Sigmoid colon (tissue), 7 donors: Measurements from ENCODE around the gene KDM1B. TPM values are rescaled to one million over a fixed set of nuclear protein-coding genes. Genes with fewer than 3 reads are reported as not detected.

Source experiments
- DNase-seq: peaks from one replicate; pipeline ENCODE4 v3.0.0-alpha.2; 2019
- H3K27ac ChIP-seq, 4 donors: fragments of 200-600 bp; sonication (generic); one replicate each; pipeline ENCODE4 v1.5.1; 2016 to 2019; ENCODE audit warnings: mild to moderate bottlenecking in 1 of 4
- H3K27me3 ChIP-seq, 3 donors: fragments of 200-600 bp; sonication (generic); one replicate each; pipeline ENCODE4 v1.5.1; 2019; ENCODE audit warnings: mild to moderate bottlenecking in 1 of 3
- H3K36me3 ChIP-seq, 4 donors: fragments of 200-600 bp; sonication (generic); one replicate each; pipeline ENCODE4 v1.5.1; 2016 to 2019
- H3K4me1 ChIP-seq, 4 donors: fragments of 200-600 bp; sonication (generic); one replicate each; pipeline ENCODE4 v1.5.1; 2017 to 2019
- H3K4me3 ChIP-seq, 4 donors: fragments of 200-600 bp; sonication (generic); one replicate each; pipeline ENCODE4 v1.5.1; 2017 to 2019; ENCODE audit warnings: mild to moderate bottlenecking in 2 of 4, moderate library complexity in 1 of 4
- H3K9me3 ChIP-seq, 4 donors: fragments of 200-600 bp in 3 of 4; sonication (generic) in 3 of 4; one replicate each; pipeline versions ENCODE4 v1.5.1 to v1.6.1; 2013 to 2019
- CTCF ChIP-seq, 4 experiments: fragments of 450-650 bp in 3 of 4; fragments of 200-600 bp in 1 of 4; IDR thresholded peaks; one replicate each; pipeline ENCODE4 v1.5.1; 2016 to 2019; ENCODE audit warnings: antibody characterized with exemption in 4 of 4, mild to moderate bottlenecking in 3 of 4, moderate library complexity in 2 of 4
- EP300 ChIP-seq, 4 donors: sonication (generic); formaldehyde crosslinking; IDR thresholded peaks; one replicate each; pipeline ENCODE4 v1.6.1; 2017; ENCODE audit warnings: antibody characterized with exemption in 4 of 4
- POLR2A ChIP-seq, 2 donors: fragments of 450-650 bp; IDR thresholded peaks; one replicate each; pipeline ENCODE4 v1.6.1; 2016; ENCODE audit warnings: antibody characterized with exemption in 2 of 2, mild to moderate bottlenecking in 2 of 2, moderate library complexity in 2 of 2
- POLR2AphosphoS5 ChIP-seq, 4 donors: sonication (generic); formaldehyde crosslinking; IDR thresholded peaks; one replicate each; pipeline ENCODE4 v1.6.1; 2017; ENCODE audit warnings: antibody characterized with exemption in 4 of 4
- WGBS, 2 donors: extraction: QIAGEN DNeasy Blood & Tissue Kit; methylation state at CpG; one replicate each; pipeline ENCODE4 v1.1.7; 2013; 5-methylcytosine and 5-hydroxymethylcytosine counted together
- intact Hi-C: fragments of 100-400 bp; cut with DNase I; formaldehyde crosslinking; loops from one replicate; pipeline ENCODE4 v1.15.1; 2023
- polyA plus RNA-seq, 3 donors: library from polyadenylated mRNA; stranded (reverse); fragments of 200-250 nt; gene quantifications; one replicate each; pipeline ENCODE4 v1.2.3, GENCODE V29; 2013
- total RNA-seq, 4 donors: library from RNA; depleted of rRNA; stranded (reverse); fragments of >200 nt; gene quantifications; one replicate each; pipeline ENCODE4 v1.1.0, GENCODE V29; 2016
- donor health status: healthy with polysubstance abuse.
- donor health status: Bipolar disorder and iron deficiency.
- donor health status: healthy.

Gene KDM1B
- total and polyA plus RNA-seq, 7 donors, result 10.2 to 32.8 (median 14.2) TPM

- intact Hi-C loops, result no loop called here
- WGBS, 2 donors, result 37 to 61% methylated on average over 3 of the region's 3 CpGs
- no peaks in the 10 kb centered on the region for H3K9me3 ChIP-seq
- no peaks in the 10 kb centered on the region for H3K36me3 ChIP-seq
- no peak overlapping the region for H3K4me3 ChIP-seq
- no peak for TF ChIP-seq EP300 (IDR thresholded peaks at IDR 0.05)
- TF ChIP-seq POLR2A (IDR thresholded peaks at IDR 0.05), result no peak
- TF ChIP-seq POLR2AphosphoS5 (IDR thresholded peaks at IDR 0.05), result no peak
- TF ChIP-seq CTCF (IDR thresholded peaks at IDR 0.05), result no peak
- DNase-seq, result no peak
- H3K27me3 ChIP-seq, result no peaks in the 10 kb centered on the region
- peaks cover 0 to 13% (median 10%) of the 10 kb centered on the region in 4 donors for H3K4me1 ChIP-seq
- H3K27ac ChIP-seq, result no peak overlapping the region
These were observed 36.9 kb upstream of the KDM1B start for GRCh38 chr6:18118330-18118729.

GRCh38 chr6:18119236-18119635, 36.0 kb upstream of the KDM1B start:
- H3K9me3 ChIP-seq, result no peaks in the 10 kb centered on the region
- intact Hi-C loops, result no loop called here
- no peak overlapping the region for H3K4me3 ChIP-seq
- WGBS, 2 donors, result 22 to 67% methylated on average over 5 of the region's 5 CpGs
- TF ChIP-seq CTCF (IDR thresholded peaks at IDR 0.05) (no peak), POLR2A (IDR thresholded peaks at IDR 0.05) (no peak)
- H3K27me3 ChIP-seq, result no peaks in the 10 kb centered on the region
- no peak overlapping the region for H3K27ac ChIP-seq
- no peaks in the 10 kb centered on the region for H3K36me3 ChIP-seq
- H3K4me1 ChIP-seq, result peaks cover 0 to 13% (median 10%) of the 10 kb centered on the region in 4 donors
- no peak for DNase-seq

GRCh38 chr6:18121580-18122127, 33.6 kb upstream of the KDM1B start:
- Histone ChIP-seq H3K36me3 (no peaks in the 10 kb centered on the region), H3K27me3 (no peaks in the 10 kb centered on the region), H3K9me3 (no peaks in the 10 kb centered on the region), H3K4me3 (peak overlapping the region; percentile 44 to 61 (median 52)), H3K27ac (peak overlapping the region in 2 of 4 donors; percentile 42 to 62), H3K4me1 (peaks cover 0 to 13% (median 10%) of the 10 kb centered on the region in 4 donors)
- 82 to 96% methylated on average over 19 of the region's 19 CpGs for WGBS, 2 donors
- no peak for TF ChIP-seq EP300 (IDR thresholded peaks at IDR 0.05)
- TF ChIP-seq POLR2A (IDR thresholded peaks at IDR 0.05), result no peak
- no peak for TF ChIP-seq POLR2AphosphoS5 (IDR thresholded peaks at IDR 0.05)
- TF ChIP-seq CTCF (IDR thresholded peaks at IDR 0.05), result no peak
- DNase-seq, result peak; percentile 63
- intact Hi-C loops, result loop anchor here (2.0 to 10.0 kb wide), 5 partner anchors 135 to 967 kb away; partner anchors contain the start of gene KIF13A

GRCh38 chr6:18122128-18123093, 32.8 kb upstream of the KDM1B start, which contains the start of gene NHLRC1:
TSS of gene NHLRC1 (minus strand) at chr6:18122677. CDS start at chr6:18122606, 71 bp downstream.
- peak; percentile 95 for DNase-seq
- peak within 1 kb of the TSS; percentile 42 to 62 (median 52) for H3K27ac ChIP-seq
- no peaks in the 10 kb centered on the region for H3K36me3 ChIP-seq
- H3K4me1 ChIP-seq, result peaks cover 0 to 13% (median 10%) of the 10 kb centered on the region in 4 donors
- TF ChIP-seq CTCF (IDR thresholded peaks at IDR 0.05) (peak; percentile 85 to 97 (median 94)), EP300 (IDR thresholded peaks at IDR 0.05) (no peak), POLR2A (IDR thresholded peaks at IDR 0.05) (peak in 1 of 2 donors; percentile 25), POLR2AphosphoS5 (IDR thresholded peaks at IDR 0.05) (peak; percentile 79 to 90 (median 86))
- intact Hi-C loops, result loop anchor here (2.0 to 10.0 kb wide), 5 partner anchors 136 to 968 kb away; partner anchors contain the start of gene KIF13A
- H3K27me3 ChIP-seq, result no peaks in the 10 kb centered on the region
- no peaks in the 10 kb centered on the region for H3K9me3 ChIP-seq
- WGBS, 2 donors, result 18 to 31% methylated on average over 82 of the region's 82 CpGs
- peak within 1 kb of the TSS; percentile 44 to 61 (median 52) for H3K4me3 ChIP-seq
